Left ventricle myocardium inferior (tissue), 1 donor: Measurements from ENCODE around the gene CELA1. TPM values are rescaled to one million over a fixed set of nuclear protein-coding genes. Genes with fewer than 3 reads are reported as not detected.

Source experiments
- DNase-seq: peaks from one replicate; pipeline ENCODE4 v3.0.0-alpha.2; 2020
- H3K27ac ChIP-seq: fragments of 200-600 bp; replicated peaks from 2 replicates; pipeline ENCODE4 v1.8.0; 2021
- H3K27me3 ChIP-seq: fragments of 200-600 bp; 2 replicates; pipeline ENCODE4 v1.8.0; 2021; ENCODE audit warnings: low read depth
- H3K36me3 ChIP-seq: fragments of 200-600 bp; 2 replicates; pipeline ENCODE4 v1.8.0; 2021
- H3K4me1 ChIP-seq: fragments of 200-600 bp; 2 replicates; pipeline ENCODE4 v1.8.0; 2021
- H3K4me3 ChIP-seq: fragments of 200-600 bp; 2 replicates; pipeline ENCODE4 v1.8.0; 2021; ENCODE audit warnings: mild to moderate bottlenecking, moderate library complexity
- H3K9me3 ChIP-seq: fragments of 200-600 bp; replicated peaks from 2 replicates; pipeline ENCODE4 v1.8.0; 2021
- intact Hi-C: fragments of 100-400 bp; cut with micrococcal nuclease; formaldehyde crosslinking; loops from one replicate; pipeline ENCODE4 v1.11.0; 2022
- total RNA-seq: library from RNA; stranded (reverse); fragmentation: NEBNext Ultra II Directional; extraction: Animal tissue kit (Norgen Biotek cat#: 25700); gene quantifications from one replicate; pipeline ENCODE4 v1.2.1, GENCODE V29; 2021
- TF ChIP-seq, protein P1 (sequence below): fragments of 200-600 bp; IDR thresholded peaks from 2 replicates; pipeline ENCODE4 v1.8.0; 2021; ENCODE audit warnings: antibody characterized with exemption, mild to moderate bottlenecking, borderline replicate concordance
- donor health status: DM: no; HTN: yes; CAD: no; lungs with severe emphysema.

Gene CELA1
- total RNA-seq, 1 donor from 2014 or later, result not detected

DNA sequence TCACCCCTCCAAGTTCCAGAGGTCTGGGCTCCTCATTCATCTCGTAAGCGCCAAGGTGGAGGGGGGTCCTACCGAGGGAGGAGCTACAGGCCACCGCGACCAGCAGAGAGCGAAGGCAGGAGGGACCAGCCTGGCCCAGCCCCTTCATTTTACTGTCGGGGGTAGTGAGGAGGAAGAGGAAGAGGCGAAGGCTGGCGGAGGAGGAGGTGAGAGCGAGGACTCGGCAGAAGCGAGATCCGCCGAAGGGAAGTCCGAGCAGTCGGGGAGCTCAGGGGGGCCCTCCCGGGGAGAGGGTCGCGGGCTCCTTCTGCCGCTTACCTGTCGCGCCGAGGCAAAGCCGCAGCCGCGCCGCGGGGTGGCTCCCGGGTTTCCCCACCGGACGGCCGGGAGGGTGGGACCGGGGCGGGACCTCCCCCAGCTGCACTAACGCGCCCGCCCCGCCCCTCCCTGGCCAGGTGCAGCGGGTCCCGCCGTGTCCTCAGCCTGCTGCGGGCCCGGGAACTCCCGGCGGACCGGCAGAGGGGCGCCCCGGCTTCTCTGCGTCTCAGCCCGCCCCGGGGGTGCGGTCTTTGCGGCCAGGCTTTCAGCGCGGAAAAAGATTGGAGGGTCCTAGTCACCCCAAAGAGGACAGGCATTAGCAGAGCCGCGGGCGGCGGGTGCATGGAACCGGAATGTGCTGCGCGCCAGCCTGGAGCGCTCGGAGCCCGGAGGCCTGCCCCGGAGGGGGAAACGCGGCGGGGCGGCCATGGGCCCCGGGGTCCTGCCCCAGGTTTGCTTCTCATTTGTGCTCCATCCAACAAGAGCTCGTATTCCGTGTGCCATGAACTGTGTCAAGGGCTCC, 45.0 kb upstream of the CELA1 start, which contains the start of gene GALNT6:
Gene GALNT6, minus strand, starts transcription at position 124 of the 841 bp plus-strand sequence. CDS start 11,625 bp downstream, outside the sequence.
- H3K4me3 ChIP-seq, result peak within 1 kb of the TSS; percentile 70
- H3K4me1 ChIP-seq, result peaks cover 32% of the 10 kb centered on the region
- TF ChIP-seq, protein P1, sequence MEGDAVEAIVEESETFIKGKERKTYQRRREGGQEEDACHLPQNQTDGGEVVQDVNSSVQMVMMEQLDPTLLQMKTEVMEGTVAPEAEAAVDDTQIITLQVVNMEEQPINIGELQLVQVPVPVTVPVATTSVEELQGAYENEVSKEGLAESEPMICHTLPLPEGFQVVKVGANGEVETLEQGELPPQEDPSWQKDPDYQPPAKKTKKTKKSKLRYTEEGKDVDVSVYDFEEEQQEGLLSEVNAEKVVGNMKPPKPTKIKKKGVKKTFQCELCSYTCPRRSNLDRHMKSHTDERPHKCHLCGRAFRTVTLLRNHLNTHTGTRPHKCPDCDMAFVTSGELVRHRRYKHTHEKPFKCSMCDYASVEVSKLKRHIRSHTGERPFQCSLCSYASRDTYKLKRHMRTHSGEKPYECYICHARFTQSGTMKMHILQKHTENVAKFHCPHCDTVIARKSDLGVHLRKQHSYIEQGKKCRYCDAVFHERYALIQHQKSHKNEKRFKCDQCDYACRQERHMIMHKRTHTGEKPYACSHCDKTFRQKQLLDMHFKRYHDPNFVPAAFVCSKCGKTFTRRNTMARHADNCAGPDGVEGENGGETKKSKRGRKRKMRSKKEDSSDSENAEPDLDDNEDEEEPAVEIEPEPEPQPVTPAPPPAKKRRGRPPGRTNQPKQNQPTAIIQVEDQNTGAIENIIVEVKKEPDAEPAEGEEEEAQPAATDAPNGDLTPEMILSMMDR, result no peak
- H3K27me3 ChIP-seq, result peaks cover 51% of the 10 kb centered on the region
- no peak for DNase-seq
- intact Hi-C loops, result no loop called here
- peak within 1 kb of the TSS; percentile 10 for H3K27ac ChIP-seq
- H3K9me3 ChIP-seq, result no peaks in the 10 kb centered on the region
- H3K36me3 ChIP-seq, result no peaks in the 10 kb centered on the region

DNA sequence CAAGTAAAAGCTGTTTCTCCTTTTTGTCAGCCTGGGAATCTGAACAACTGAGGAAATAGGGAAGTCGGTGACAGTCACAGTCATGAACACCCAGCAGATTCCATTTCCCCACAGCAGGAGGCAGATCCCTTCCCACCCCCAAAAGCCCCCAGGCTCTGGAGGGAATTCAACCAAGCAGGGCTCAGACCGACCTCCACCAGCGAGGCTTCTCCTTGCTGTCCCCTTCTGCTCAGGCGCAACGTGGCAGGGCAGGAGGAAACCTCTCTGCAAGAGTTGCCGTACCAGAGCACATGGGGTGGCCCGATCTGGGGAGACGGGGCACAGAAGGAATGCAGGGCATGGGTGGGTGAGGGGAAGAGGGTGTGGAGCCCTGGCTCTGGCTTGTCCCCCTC, 44.4 kb upstream of the CELA1 start:
- Histone ChIP-seq H3K9me3 (no peaks in the 10 kb centered on the region), H3K4me3 (peak overlapping the region; percentile 70), H3K27me3 (peaks cover 51% of the 10 kb centered on the region), H3K4me1 (peaks cover 32% of the 10 kb centered on the region), H3K36me3 (no peaks in the 10 kb centered on the region), H3K27ac (peak overlapping the region; percentile 9)
- TF ChIP-seq, protein P1, result no peak
- intact Hi-C loops, result no loop called here
- no peak for DNase-seq

DNA sequence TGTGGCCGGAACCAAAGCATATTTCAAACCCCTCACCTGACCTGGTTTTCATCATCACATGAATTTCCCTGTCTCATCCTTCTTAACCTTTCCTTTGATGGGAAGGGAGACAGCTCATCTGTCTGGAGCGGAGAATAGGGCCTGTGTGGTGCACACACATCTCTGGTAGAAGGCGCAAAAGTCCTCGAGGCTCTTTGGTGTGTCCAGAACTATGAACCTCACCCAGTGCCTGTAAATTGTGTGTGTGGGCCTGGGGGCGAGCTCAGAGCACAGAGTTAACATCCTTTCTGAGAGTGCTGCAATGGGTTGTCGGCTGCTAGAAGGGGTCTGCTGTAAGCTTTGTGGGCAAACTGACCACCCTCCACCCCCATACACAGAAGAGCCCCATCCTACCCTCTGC, 44.0 kb upstream of the CELA1 start:
- Histone ChIP-seq H3K36me3 (no peaks in the 10 kb centered on the region), H3K27me3 (peaks cover 51% of the 10 kb centered on the region), H3K9me3 (no peaks in the 10 kb centered on the region), H3K27ac (no peak overlapping the region), H3K4me3 (peak overlapping the region; percentile 70), H3K4me1 (peaks cover 32% of the 10 kb centered on the region)
- intact Hi-C loops, result no loop called here
- TF ChIP-seq, protein P1, result no peak
- no peak for DNase-seq

DNA sequence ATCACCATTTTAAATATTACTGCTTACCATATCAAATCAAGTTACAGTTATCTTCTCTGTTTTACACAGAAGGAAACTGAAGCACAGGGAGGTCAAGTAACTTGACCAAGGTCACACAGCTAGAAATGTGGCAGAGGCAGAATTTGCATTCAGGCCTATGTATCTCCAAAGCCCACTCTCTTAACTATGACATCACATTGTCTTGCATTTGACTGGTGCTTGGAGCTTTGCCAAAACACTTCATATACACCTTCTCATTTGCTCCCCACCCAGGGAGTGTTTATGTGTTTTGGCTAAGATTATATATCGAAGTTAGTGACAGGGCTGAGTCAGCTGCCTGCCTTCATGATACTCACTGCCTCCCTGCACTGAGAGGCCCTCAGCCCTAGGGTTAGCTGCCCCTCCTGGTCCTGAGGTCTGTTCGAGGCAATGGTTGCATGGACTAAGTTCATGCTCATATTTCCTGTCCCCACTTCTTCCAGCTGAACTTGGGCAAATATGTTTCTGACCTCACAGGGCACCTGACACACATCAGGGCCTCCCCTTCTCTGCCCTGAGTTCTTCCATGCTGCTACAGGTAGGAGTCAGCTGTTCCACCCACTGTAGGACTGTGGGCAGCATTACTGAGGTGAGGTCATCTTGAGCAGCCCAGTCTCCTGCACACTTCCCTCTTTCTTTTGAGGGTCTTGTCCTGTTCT, 43.0 kb upstream of the CELA1 start:
- intact Hi-C loops, result no loop called here
- Histone ChIP-seq H3K27me3 (peaks cover 41% of the 10 kb centered on the region), H3K27ac (no peak overlapping the region), H3K9me3 (no peaks in the 10 kb centered on the region), H3K4me3 (no peak overlapping the region), H3K36me3 (no peaks in the 10 kb centered on the region), H3K4me1 (peaks cover 25% of the 10 kb centered on the region)
- no peak for DNase-seq
- TF ChIP-seq, protein P1, result no peak

DNA sequence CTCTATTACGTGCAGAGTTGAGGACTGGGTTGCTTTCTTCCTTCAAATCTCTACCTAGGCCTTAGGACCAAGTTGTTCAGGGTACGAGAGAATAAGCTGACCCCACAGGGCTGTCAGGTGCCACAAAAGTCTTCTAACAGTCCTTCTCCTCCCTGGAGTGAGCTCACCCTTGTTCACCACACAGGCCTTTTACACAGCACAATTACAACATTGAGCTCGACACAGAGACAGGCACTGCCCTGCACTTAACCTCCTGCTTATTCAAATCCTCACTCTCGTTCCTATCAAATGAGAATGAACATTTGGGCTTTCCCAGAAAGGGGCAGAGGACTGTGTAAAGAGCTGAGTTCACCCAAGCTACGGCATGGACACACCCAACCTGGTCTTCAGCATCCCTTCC, 42.4 kb upstream of the CELA1 start:
- intact Hi-C loops, result no loop called here
- TF ChIP-seq, protein P1, result no peak
- Histone ChIP-seq H3K36me3 (no peaks in the 10 kb centered on the region), H3K27me3 (peaks cover 35% of the 10 kb centered on the region), H3K4me1 (peaks cover 23% of the 10 kb centered on the region), H3K27ac (no peak overlapping the region), H3K4me3 (no peak overlapping the region), H3K9me3 (no peaks in the 10 kb centered on the region)
- DNase-seq, result no peak
